Posterior vena cava (tissue), 2 donors: ENCODE results near the gene FAM153A. TPM values are rescaled to one million over a fixed set of nuclear protein-coding genes. Genes with fewer than 3 reads are reported as not detected.
"Not testable (repeated sequence)": the region's sequence is repeated elsewhere in the genome, so short reads cannot be mapped to it uniquely, and the experiment has no call there.

Source experiments
- DNase-seq: peaks from one replicate; pipeline ENCODE4 v3.0.0-alpha.2; 2020; ENCODE audit warnings: low spot score
- intact Hi-C, 2 donors: fragments of 100-400 bp; cut with DNase I; formaldehyde crosslinking; loops; one replicate each; pipeline versions ENCODE4 v1.14.1 to v1.14.2; 2022 to 2023
- long read RNA-seq, 2 donors: library from polyadenylated mRNA; unstranded; transcript quantifications; one replicate each; pipeline ENCODE4 v2.0.0, GENCODE V29; 2020 to 2021
- total RNA-seq, 2 donors: library from RNA; stranded (reverse); fragmentation: NEBNext Ultra II Directional; extraction: Animal tissue kit (Norgen Biotek cat#: 25700); gene quantifications; one replicate each; pipeline ENCODE4 v1.2.1, GENCODE V29; 2021
- donor health status: DM: yes; HTN: yes; CAD: no.
- donor health status: DM: yes; HTN: yes; CAD: no.

The FAM153A gene
- 1 to 10 TPM in 1 of 2 donors, under 1 TPM in 1; 0.05 to 3.4 TPM for total RNA-seq
- long read RNA-seq, donor 1: 0 reads
- long read RNA-seq, donor 2: 0 reads

GRCh38 chr5:177782792-177783633 is at the start of gene FAM153A:
FAM153A (minus strand) TSS chr5:177782899.
- DNase-seq, intact Hi-C loops: not testable (repeated sequence)

- intact Hi-C loops, DNase-seq: not testable (repeated sequence)
These were observed 49.6 kb upstream of the FAM153A start for GRCh38 chr5:177832287-177832686.

- intact Hi-C loops, DNase-seq: not testable (repeated sequence)
These were observed 43.4 kb upstream of the FAM153A start for GRCh38 chr5:177826073-177826472.

- intact Hi-C loops, DNase-seq: not testable (repeated sequence)
These were observed 42.1 kb upstream of the FAM153A start for GRCh38 chr5:177824776-177825175.

GRCh38 chr5:177822489-177822888 is 39.8 kb upstream of the FAM153A start:
- intact Hi-C loops, DNase-seq: not testable (repeated sequence)

GRCh38 chr5:177819664-177820063 is 37.0 kb upstream of the FAM153A start:
- intact Hi-C loops, DNase-seq: not testable (repeated sequence)

GRCh38 chr5:177812814-177813425 is 30.2 kb upstream of the FAM153A start:
- intact Hi-C loops, DNase-seq: not testable (repeated sequence)

GRCh38 chr5:177812160-177812743 is 29.6 kb upstream of the FAM153A start:
- intact Hi-C loops, DNase-seq: not testable (repeated sequence)

- intact Hi-C loops, DNase-seq: not testable (repeated sequence)
These were observed 26.7 kb upstream of the FAM153A start for GRCh38 chr5:177809209-177809913.

GRCh38 chr5:177808420-177808819 is 25.7 kb upstream of the FAM153A start:
- intact Hi-C loops: not testable (repeated sequence)

GRCh38 chr5:177807265-177807664 is 24.6 kb upstream of the FAM153A start:
- DNase-seq, intact Hi-C loops: not testable (repeated sequence)

More at GRCh38 chr5:177808420-177808819, 25.7 kb upstream of the FAM153A start:
- not testable (repeated sequence) for DNase-seq

GRCh38 chr5:177801427-177801826 is 18.7 kb upstream of the FAM153A start:
- intact Hi-C loops, DNase-seq: not testable (repeated sequence)

GRCh38 chr5:177798237-177798840 is 15.6 kb upstream of the FAM153A start:
- DNase-seq, intact Hi-C loops: not testable (repeated sequence)

GRCh38 chr5:177793272-177793671 is 10.6 kb upstream of the FAM153A start:
- intact Hi-C loops, DNase-seq: not testable (repeated sequence)

GRCh38 chr5:177791649-177792048 is 8.9 kb upstream of the FAM153A start:
- DNase-seq, intact Hi-C loops: not testable (repeated sequence)

GRCh38 chr5:177782169-177782568 is 530 bp downstream of the FAM153A start:
- DNase-seq, intact Hi-C loops: not testable (repeated sequence)

GRCh38 chr5:177771206-177771605 is 11.5 kb downstream of the FAM153A start:
- DNase-seq, intact Hi-C loops: not testable (repeated sequence)

- DNase-seq, intact Hi-C loops: not testable (repeated sequence)
These were observed 12.1 kb downstream of the FAM153A start for GRCh38 chr5:177770646-177771045.
